Gastrocnemius medialis (tissue), 4 donors: ENCODE measurements around the gene AAR2. TPM values are rescaled to one million over a fixed set of nuclear protein-coding genes. Genes with fewer than 3 reads are reported as not detected.

Experiments used
- ATAC-seq, 2 donors: fragments of 150-250 bp; one replicate each; pipeline ENCODE4 v1.9.1; 2016
- DNase-seq, 2 donors: peaks; one replicate each; pipeline ENCODE4 v3.0.0-alpha.2; 2019
- H3K27ac ChIP-seq, 4 donors: fragments of 200-600 bp; sonication (generic); 1 replicate in 1 of 4; 2 replicates in 3 of 4; pipeline ENCODE4 v1.5.1; 2016 to 2018; ENCODE audit warnings: mild to moderate bottlenecking in 2 of 4, moderate library complexity in 1 of 4
- H3K27me3 ChIP-seq, 3 donors: fragments of 200-600 bp; sonication (generic) in 2 of 3; 1 replicate in 1 of 3; 2 replicates in 2 of 3; pipeline versions ENCODE4 v1.5.1 to v1.6.0; 2016 to 2019; ENCODE audit warnings: mild to moderate bottlenecking in 1 of 3, moderate library complexity in 1 of 3
- H3K36me3 ChIP-seq, 2 donors: fragments of 200-600 bp; sonication (generic) in 1 of 2; one replicate each; pipeline ENCODE4 v1.5.1; 2017 to 2018
- H3K4me1 ChIP-seq, 2 donors: fragments of 200-600 bp; sonication (generic) in 1 of 2; one replicate each; pipeline ENCODE4 v1.5.1; 2016 to 2017; ENCODE audit warnings: mild to moderate bottlenecking in 2 of 2
- H3K4me3 ChIP-seq, 4 donors: fragments of 200-600 bp; sonication (generic) in 3 of 4; 1 replicate in 1 of 4; 2 replicates in 3 of 4; pipeline ENCODE4 v1.5.1; 2016 to 2019; ENCODE audit warnings: mild to moderate bottlenecking in 2 of 4
- H3K9me3 ChIP-seq, 3 donors: fragments of 200-600 bp; sonication (generic) in 2 of 3; 1 replicate in 1 of 3; 2 replicates in 2 of 3; pipeline ENCODE4 v1.5.1; 2016 to 2019
- CTCF ChIP-seq, 5 experiments: fragments of 450-650 bp in 3 of 5; fragments of 200-600 bp in 2 of 5; sonication (generic) in 2 of 5; IDR thresholded peaks in 4 of 5; conservative IDR thresholded peaks in 1 of 5; 1 replicate in 4 of 5; 2 replicates in 1 of 5; pipeline ENCODE4 v1.5.1; 2016 to 2019; ENCODE audit warnings: antibody characterized with exemption in 5 of 5, mild to moderate bottlenecking in 3 of 5, moderate library complexity in 3 of 5
- POLR2A ChIP-seq, 2 donors: fragments of 450-650 bp; IDR thresholded peaks; one replicate each; pipeline ENCODE4 v1.6.1; 2017; ENCODE audit warnings: antibody characterized with exemption in 2 of 2, mild to moderate bottlenecking in 2 of 2, moderate library complexity in 2 of 2
- in situ Hi-C, 4 donors: fragments of 200-750 bp; cut with MboI; loops; one replicate each; pipeline versions ENCODE4 v1.15.0 to v1.8.0; 2017; ENCODE audit warnings: low sequenced_read_pairs in 4 of 4
- intact Hi-C: fragments of 100-400 bp; cut with DNase I; formaldehyde crosslinking; loops from one replicate; pipeline ENCODE4 v1.15.1; 2023; ENCODE audit warnings: low total_unique reads
- total RNA-seq, 4 donors: library from RNA; depleted of rRNA; stranded (reverse); fragments of >200 nt; gene quantifications; one replicate each; pipeline versions ENCODE4 v1.1.0 to v1.2.3, GENCODE V29; 2016

The AAR2 gene
- total RNA-seq, 4 donors from 2014 or later, result 18.7 to 24.4 (median 21.2) TPM

DNA sequence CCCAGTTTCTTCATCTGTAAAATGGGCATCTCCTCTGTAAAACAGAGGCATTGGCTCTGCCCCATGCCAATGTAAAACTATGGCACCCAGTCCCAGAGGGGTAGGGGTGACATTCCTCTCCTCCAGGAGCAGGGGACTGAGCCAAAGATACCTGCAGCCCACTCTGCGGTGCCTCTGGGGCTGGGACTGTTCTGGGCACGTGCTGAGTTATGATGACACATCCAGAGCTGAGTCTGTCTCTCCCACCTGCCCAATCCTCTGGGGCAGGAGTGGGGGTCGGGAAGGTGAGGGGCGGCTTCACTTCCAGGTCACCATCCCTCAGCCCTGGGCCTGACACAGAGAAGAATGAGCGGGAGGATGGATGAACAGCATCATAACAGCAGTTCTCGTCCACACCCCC, 29.9 kb downstream of the AAR2 start:
- TF ChIP-seq CTCF (IDR thresholded peaks at IDR 0.05 in 4 of 5, conservative IDR thresholded peaks at IDR 0.05 in 1 of 5) (no peak), POLR2A (IDR thresholded peaks at IDR 0.05) (no peak)
- H3K27ac ChIP-seq, result no peak overlapping the region
- ATAC-seq, result no peak
- in situ Hi-C loops, result no loop called here
- H3K36me3 ChIP-seq, result no peaks in the 10 kb centered on the region
- H3K4me3 ChIP-seq, result no peak overlapping the region
- intact Hi-C loops, result no loop called here
- no peaks in the 10 kb centered on the region for H3K4me1 ChIP-seq
- DNase-seq, result no peak
- H3K27me3 ChIP-seq, result no peaks in the 10 kb centered on the region
- H3K9me3 ChIP-seq, result no peaks in the 10 kb centered on the region

GRCh38 chr20:36267605-36268381, 31.5 kb downstream of the AAR2 start:
- TF ChIP-seq CTCF (IDR thresholded peaks at IDR 0.05 in 4 of 5, conservative IDR thresholded peaks at IDR 0.05 in 1 of 5), result no peak
- no peak for TF ChIP-seq POLR2A (IDR thresholded peaks at IDR 0.05)
- ATAC-seq, result no peak
- in situ Hi-C loops, result no loop called here
- Histone ChIP-seq H3K27ac (no peak overlapping the region), H3K4me3 (no peak overlapping the region), H3K4me1 (no peaks in the 10 kb centered on the region), H3K36me3 (no peaks in the 10 kb centered on the region), H3K27me3 (no peaks in the 10 kb centered on the region), H3K9me3 (no peaks in the 10 kb centered on the region)
- no peak for DNase-seq
- intact Hi-C loops, result no loop called here

DNA sequence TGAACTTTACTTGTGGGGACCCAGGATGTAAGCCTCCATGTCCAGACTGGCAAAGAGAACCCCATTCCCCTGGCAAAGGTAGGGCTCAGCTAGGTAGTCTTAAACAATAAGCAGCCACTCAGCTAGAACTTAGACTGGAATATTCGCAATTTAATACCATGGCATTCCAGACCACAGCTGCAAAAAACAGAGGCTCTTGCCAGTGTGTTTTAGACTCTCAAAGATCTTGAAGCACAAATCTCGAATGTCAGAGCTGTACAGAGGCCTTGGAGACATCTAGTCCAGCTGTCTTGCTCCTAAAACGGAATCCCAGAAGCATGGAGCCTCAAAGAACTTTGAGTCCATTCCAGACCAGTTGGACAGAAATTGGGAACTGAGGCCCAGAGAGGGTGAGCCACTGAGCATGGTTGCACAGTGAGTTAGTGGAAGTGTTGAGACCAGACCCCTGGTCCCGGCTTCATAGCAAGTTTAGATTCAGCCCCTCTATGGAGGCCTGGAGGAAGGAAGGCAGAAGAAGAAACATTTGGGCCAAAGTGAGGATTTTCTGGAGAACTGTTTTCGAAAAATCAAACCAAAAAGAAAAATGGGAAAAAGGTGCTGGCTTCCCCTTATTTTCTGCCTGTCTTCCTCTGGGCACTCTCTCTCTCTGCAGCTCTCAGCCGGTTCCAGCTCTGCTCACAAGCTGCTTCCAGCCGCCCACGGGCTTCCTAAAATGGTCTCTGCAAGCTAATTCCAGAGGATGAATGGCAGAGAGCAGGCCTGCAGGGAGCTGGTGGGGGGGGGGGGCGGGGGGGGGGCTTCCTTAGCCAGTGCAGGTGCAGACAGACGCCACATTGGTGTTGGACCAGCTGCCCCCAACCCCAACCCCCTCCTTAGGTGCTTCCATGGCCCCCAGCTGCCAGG, 32.4 kb downstream of the AAR2 start:
- Histone ChIP-seq H3K36me3 (no peaks in the 10 kb centered on the region), H3K4me3 (no peak overlapping the region), H3K9me3 (no peaks in the 10 kb centered on the region), H3K27me3 (peaks cover 0 to 2% (median 0%) of the 10 kb centered on the region in 3 donors), H3K4me1 (no peaks in the 10 kb centered on the region), H3K27ac (no peak overlapping the region)
- no peak for ATAC-seq
- intact Hi-C loops, result no loop called here
- in situ Hi-C loops, result no loop called here
- TF ChIP-seq POLR2A (IDR thresholded peaks at IDR 0.05), result no peak
- no peak for TF ChIP-seq CTCF (IDR thresholded peaks at IDR 0.05 in 4 of 5, conservative IDR thresholded peaks at IDR 0.05 in 1 of 5)
- DNase-seq, result no peak

- intact Hi-C loops (no loop called here), in situ Hi-C loops (no loop called here)
- Histone ChIP-seq H3K36me3 (no peaks in the 10 kb centered on the region), H3K9me3 (no peaks in the 10 kb centered on the region), H3K27ac (no peak overlapping the region), H3K4me3 (no peak overlapping the region), H3K4me1 (no peaks in the 10 kb centered on the region), H3K27me3 (peaks cover 5 to 7% (median 6%) of the 10 kb centered on the region in 3 donors)
- no peak for ATAC-seq
- DNase-seq, result no peak
- TF ChIP-seq CTCF (IDR thresholded peaks at IDR 0.05 in 4 of 5, conservative IDR thresholded peaks at IDR 0.05 in 1 of 5), result no peak
Measured at GRCh38 chr20:36269507-36269906, 33.2 kb downstream of the AAR2 start.
